HepG2 (cell line): ENCODE measurements around the gene AUTS2. TPM values are rescaled to one million over a fixed set of nuclear protein-coding genes. Genes with fewer than 3 reads are reported as not detected.

Experiments
- ATAC-seq: fragments of 200-7000 bp; cut with Tn5 transposase; 3 replicates; pipeline ENCODE4 v1.9.1; 2020; ENCODE audit warnings: mild to moderate bottlenecking, moderate library complexity
- BruUV-seq: library from RNA; stranded (reverse); fragments of 400-500 nt; replicated peaks from 2 replicates; lab custom pipeline; 2021; lab: Mats Ljungman, UMichigan
- CTCF ChIA-PET: fragments of 300-600 bp; formaldehyde crosslinking; extraction: SDS; loops from one replicate; lab custom pipeline; 2021; ENCODE audit warnings: low total read pairs, inconsistent platforms, low intra/inter-chr PET ratio; lab: Yijun Ruan, JAX
- POLR2A ChIA-PET: fragments of 350-600 bp; sonication (Branson Sonifier 250); formaldehyde crosslinking; loops from one replicate; lab custom pipeline; 2020; ENCODE audit warnings: antibody characterized with exemption, inconsistent platforms; lab: Yijun Ruan, JAX
- DNase-seq: peaks from one replicate; pipeline ENCODE4 v3.0.0-alpha.2; 2015; ENCODE audit warnings: low spot score
- FAIRE-seq: peaks from 3 replicates; lab custom pipeline; 2011; peaks lifted over from hg19 to GRCh38; lab: Jason Lieb, UNC
- H2AFZ ChIP-seq: one replicate; pipeline ENCODE4 v1.6.1; 2011; ENCODE audit warnings: low read length, inconsistent platforms
- H3K27ac ChIP-seq: fragments of 300-600 bp; 3 replicates; pipeline ENCODE4 v1.8.0; 2011; ENCODE audit warnings: mixed run types, mild to moderate bottlenecking, mixed read lengths, low read length, inconsistent platforms; ENCODE audit not compliant: insufficient read depth; ENCODE audit errors: extremely low read length
- H3K27me3 ChIP-seq, 2 experiments: fragments of 200-600 bp in 1 of 2; 2 replicates in 1 of 2; 3 replicates in 1 of 2; pipeline versions ENCODE4 v1.6.0 to v1.8.0; 2011; ENCODE audit warnings: low read length in 2 of 2, mild to moderate bottlenecking in 2 of 2, moderate library complexity in 2 of 2, inconsistent platforms in 1 of 2; ENCODE audit not compliant: insufficient read depth in 2 of 2, control insufficient read depth in 1 of 2
- H3K36me3 ChIP-seq, 2 experiments: fragments of 200-600 bp in 1 of 2; replicated peaks in 1 of 2; 2 replicates in 1 of 2; 3 replicates in 1 of 2; pipeline versions ENCODE4 v1.5.1 to v1.8.0; 2011; ENCODE audit warnings: low read length in 2 of 2, inconsistent platforms in 1 of 2; ENCODE audit not compliant: insufficient read depth in 2 of 2, control insufficient read depth in 1 of 2
- H3K4me1 ChIP-seq: 2 replicates; pipeline ENCODE4 v1.5.1; 2012; ENCODE audit warnings: low read length, inconsistent platforms; ENCODE audit not compliant: insufficient read depth
- H3K4me2 ChIP-seq: 2 replicates; pipeline ENCODE4 v1.6.0; 2011; ENCODE audit warnings: low read depth, low read length, inconsistent platforms
- H3K4me3 ChIP-seq, 3 experiments: fragments of 200-600 bp in 1 of 3; sonication (generic), shearing (Covaris generic) in 1 of 3; replicated peaks in 1 of 3; 2 replicates each; pipeline ENCODE4 v1.5.1; 2011 to 2016; ENCODE audit warnings: low read length in 3 of 3, inconsistent platforms in 2 of 3, low read depth in 2 of 3, mild to moderate bottlenecking in 2 of 3, control low read depth in 1 of 3, mixed read lengths in 1 of 3; ENCODE audit not compliant: insufficient read depth in 1 of 3
- H3K79me2 ChIP-seq: one replicate; pipeline ENCODE4 v1.6.1; 2011; ENCODE audit warnings: low read length, inconsistent platforms; ENCODE audit not compliant: insufficient read depth
- H3K9ac ChIP-seq: 2 replicates; pipeline ENCODE4 v1.6.0; 2011; ENCODE audit warnings: mild to moderate bottlenecking, low read depth, low read length, inconsistent platforms; ENCODE audit not compliant: insufficient read depth
- H3K9me3 ChIP-seq: 2 replicates; pipeline ENCODE4 v1.5.1; 2012; ENCODE audit warnings: mild to moderate bottlenecking, low read length
- H4K20me1 ChIP-seq: 2 replicates; pipeline ENCODE4 v1.6.0; 2011; ENCODE audit warnings: inconsistent platforms, mild to moderate bottlenecking, low read length, moderate library complexity; ENCODE audit not compliant: insufficient read depth
- ATF4 ChIP-seq, 2 experiments: fragments of 450-650 bp in 1 of 2; sonication (generic) in 1 of 2; formaldehyde crosslinking; IDR thresholded peaks; 2 replicates each; pipeline versions ENCODE4 v1.5.0 to v1.8.0; 2020 to 2022; ENCODE audit warnings: mild to moderate bottlenecking in 1 of 2, missing genetic modification reagents in 1 of 2
- CHD2 ChIP-seq: IDR thresholded peaks from 2 replicates; pipeline ENCODE4 v1.6.1; 2011; ENCODE audit warnings: low read depth, low read length, improper control_type of control experiment
- MAFF ChIP-seq: IDR thresholded peaks from 2 replicates; pipeline ENCODE4 v1.6.1; 2011; ENCODE audit warnings: low read depth, low read length, improper control_type of control experiment
- MAFK ChIP-seq, 2 experiments: IDR thresholded peaks in 1 of 2; conservative IDR thresholded peaks in 1 of 2; 2 replicates each; pipeline ENCODE4 v1.6.1; 2011; ENCODE audit warnings: improper control_type of control experiment in 2 of 2, low read length in 2 of 2
- PITX1 ChIP-seq: sonication (generic); formaldehyde crosslinking; IDR thresholded peaks from 2 replicates; pipeline ENCODE4 v1.5.1; 2020; ENCODE audit warnings: mild to moderate bottlenecking, missing genetic modification reagents
- REL ChIP-seq: sonication (generic); formaldehyde crosslinking; conservative IDR thresholded peaks from 2 replicates; pipeline ENCODE4 v1.8.0; 2022; ENCODE audit warnings: mild to moderate bottlenecking, missing genetic modification reagents, moderate library complexity
- TERF1 ChIP-seq: sonication (generic); formaldehyde crosslinking; IDR thresholded peaks from 2 replicates; pipeline ENCODE4 v1.8.0; 2022; ENCODE audit warnings: mild to moderate bottlenecking, missing genetic modification reagents, moderate library complexity
- ZMAT3 ChIP-seq: sonication (generic); formaldehyde crosslinking; conservative IDR thresholded peaks from 2 replicates; pipeline ENCODE4 v1.7.0; 2021; ENCODE audit warnings: missing genetic modification reagents
- ZNF232 ChIP-seq: sonication (generic); formaldehyde crosslinking; IDR thresholded peaks from 2 replicates; pipeline ENCODE4 v1.4.0; 2020; ENCODE audit warnings: missing genetic modification reagents, borderline replicate concordance
- ZNF251 ChIP-seq: sonication (generic); formaldehyde crosslinking; IDR thresholded peaks from 2 replicates; pipeline ENCODE4 v1.9.0; 2021; ENCODE audit warnings: mild to moderate bottlenecking, missing genetic modification reagents
- ZNF335 ChIP-seq: sonication (generic); formaldehyde crosslinking; IDR thresholded peaks from 2 replicates; pipeline ENCODE4 v1.4.0; 2020; ENCODE audit warnings: missing genetic modification reagents
- ZNF605 ChIP-seq: sonication (generic); formaldehyde crosslinking; IDR thresholded peaks from 2 replicates; pipeline ENCODE4 v1.8.0; 2022; ENCODE audit warnings: mild to moderate bottlenecking, missing genetic modification reagents
- ZNF788 ChIP-seq: sonication (generic); formaldehyde crosslinking; IDR thresholded peaks from 2 replicates; pipeline ENCODE4 v1.5.0; 2020; ENCODE audit warnings: mild to moderate bottlenecking, missing genetic modification reagents, borderline replicate concordance
- whole genome bisulfite sequencing: methylation state at CpG from one replicate; pipeline ENCODE4 v1.1.6; 2017; ENCODE audit warnings: low lambda C conversion rate; 5-methylcytosine and 5-hydroxymethylcytosine counted together
- in situ Hi-C: cut with HindIII; loops from 2 replicates; pipeline ENCODE4 v1.10.0; 2017; ENCODE audit warnings: low pct_unique_long_range_greater_than_20kb; ENCODE audit not compliant: extremely low pct_ligation_motif_present
- intact Hi-C: fragments of 100-400 bp; cut with micrococcal nuclease; formaldehyde crosslinking; loops from one replicate; pipeline ENCODE4 v1.10.0; 2022; ENCODE audit not compliant: unreplicated experiment
- polyA plus RNA-seq, 8 experiments: library from polyadenylated mRNA; depleted of rRNA in 3 of 8; stranded (reverse) in 7 of 8; unstranded in 1 of 8; fragments of >200 nt; fragmentation: Illumina TruSeq in 4 of 8; extraction: Trizol in 4 of 8; gene quantifications; 2 replicates each; pipeline versions ENCODE4 v1.2.1 to v1.2.3, GENCODE V29; 2011 to 2016; ENCODE audit warnings: low read depth in 4 of 8, missing spikeins in 1 of 8, mixed read lengths in 1 of 8; ENCODE audit not compliant: insufficient read depth in 1 of 8
- total RNA-seq, 5 experiments: library from RNA; depleted of rRNA; stranded (reverse); fragments of >200 nt; fragmentation: Illumina TruSeq; extraction: Trizol; gene quantifications; 2 replicates each; pipeline ENCODE4 v1.2.3, GENCODE V29; 2016; ENCODE audit warnings: low read depth in 1 of 5
- TF ChIP-seq, protein P1 (sequence below): sonication (generic); formaldehyde crosslinking; IDR thresholded peaks from 2 replicates; pipeline ENCODE4 v1.9.0; 2022; ENCODE audit warnings: low read depth, missing genetic modification reagents
- TF ChIP-seq, protein P2 (sequence below): sonication (generic); formaldehyde crosslinking; IDR thresholded peaks from 2 replicates; pipeline ENCODE4 v1.8.0; 2022; ENCODE audit warnings: missing genetic modification reagents, mild to moderate bottlenecking, borderline replicate concordance

Gene AUTS2
- total and polyA plus RNA-seq, 2 of the 13 experiments (the other 11 are each of a cell fraction or from before 2014, with no cell fraction given), result 0.38 TPM; not detected in 1

DNA sequence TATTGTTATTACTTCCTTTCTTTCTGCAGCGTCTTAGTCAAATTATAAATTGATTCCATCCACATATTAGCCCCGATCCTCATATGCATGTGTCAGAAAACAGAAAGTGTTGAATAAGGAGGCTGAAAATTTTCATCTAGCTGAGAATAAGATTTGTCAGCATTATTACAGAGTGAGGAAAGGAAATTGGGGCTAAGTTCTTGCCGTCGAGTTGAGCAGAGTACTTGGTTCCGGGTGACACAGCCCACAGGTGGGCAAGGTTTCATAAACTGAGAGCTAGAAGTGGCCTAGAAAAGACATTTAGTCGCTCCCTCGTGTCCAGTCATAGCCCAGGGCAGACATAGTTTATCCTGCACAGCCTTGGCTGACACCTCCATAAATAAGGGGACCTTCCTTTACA lies 1072.0 kb downstream of the AUTS2 start:
- in situ Hi-C loops, result no loop called here

GRCh38 chr7:70673778-70674570 lies 1075.7 kb downstream of the AUTS2 start:
- no TSS peak for BruUV-seq
- TF ChIP-seq ZNF605 (no peak), ZMAT3 (CRISPR knock-in tag) (no peak), ZNF788 (CRISPR knock-in tag) (no peak), CHD2 (no peak), ZNF232 (CRISPR knock-in tag) (no peak), TERF1 (CRISPR knock-in tag) (no peak), ATF4 (CRISPR knock-in tag; IDR thresholded peaks at IDR 0.05) (no peak), ZNF335 (no peak)
- TF ChIP-seq, protein P1, sequence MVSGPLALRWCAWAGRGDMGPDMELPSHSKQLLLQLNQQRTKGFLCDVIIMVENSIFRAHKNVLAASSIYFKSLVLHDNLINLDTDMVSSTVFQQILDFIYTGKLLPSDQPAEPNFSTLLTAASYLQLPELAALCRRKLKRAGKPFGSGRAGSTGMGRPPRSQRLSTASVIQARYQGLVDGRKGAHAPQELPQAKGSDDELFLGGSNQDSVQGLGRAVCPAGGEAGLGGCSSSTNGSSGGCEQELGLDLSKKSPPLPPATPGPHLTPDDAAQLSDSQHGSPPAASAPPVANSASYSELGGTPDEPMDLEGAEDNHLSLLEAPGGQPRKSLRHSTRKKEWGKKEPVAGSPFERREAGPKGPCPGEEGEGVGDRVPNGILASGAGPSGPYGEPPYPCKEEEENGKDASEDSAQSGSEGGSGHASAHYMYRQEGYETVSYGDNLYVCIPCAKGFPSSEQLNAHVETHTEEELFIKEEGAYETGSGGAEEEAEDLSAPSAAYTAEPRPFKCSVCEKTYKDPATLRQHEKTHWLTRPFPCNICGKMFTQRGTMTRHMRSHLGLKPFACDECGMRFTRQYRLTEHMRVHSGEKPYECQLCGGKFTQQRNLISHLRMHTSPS (CRISPR knock-in tag), result no peak

More for the DNA sequence above, 1072.0 kb downstream of the AUTS2 start:
- 35% methylated on average over 7 of the region's 7 CpGs for WGBS
- ChIA-PET CTCF (no interaction called here), POLR2A (no interaction called here)
- DNase-seq, result no peak
- no peak overlapping the region for H3K4me2 ChIP-seq
- no peak overlapping the region for H3K27ac ChIP-seq
- H3K27me3 ChIP-seq, result no peaks in the 10 kb centered on the region
- no peak overlapping the region for H2AFZ ChIP-seq
- intact Hi-C loops, result no loop called here
- FAIRE-seq, result no peak
- no peaks in the 10 kb centered on the region for H3K36me3 ChIP-seq
- no peaks in the 10 kb centered on the region for H3K9me3 ChIP-seq
- no peak for ATAC-seq
- no TSS peak for BruUV-seq
- no peak overlapping the region for H3K9ac ChIP-seq
- no peaks in the 10 kb centered on the region for H3K79me2 ChIP-seq
- no peaks in the 10 kb centered on the region for H3K4me1 ChIP-seq
- no peaks in the 10 kb centered on the region for H4K20me1 ChIP-seq
- H3K4me3 ChIP-seq, result no peak overlapping the region
- TF ChIP-seq REL (CRISPR knock-in tag), result no peak
- TF ChIP-seq MAFF, result peak; percentile 43; the same call in 1 of the 2 replicates
- TF ChIP-seq, protein P2, sequence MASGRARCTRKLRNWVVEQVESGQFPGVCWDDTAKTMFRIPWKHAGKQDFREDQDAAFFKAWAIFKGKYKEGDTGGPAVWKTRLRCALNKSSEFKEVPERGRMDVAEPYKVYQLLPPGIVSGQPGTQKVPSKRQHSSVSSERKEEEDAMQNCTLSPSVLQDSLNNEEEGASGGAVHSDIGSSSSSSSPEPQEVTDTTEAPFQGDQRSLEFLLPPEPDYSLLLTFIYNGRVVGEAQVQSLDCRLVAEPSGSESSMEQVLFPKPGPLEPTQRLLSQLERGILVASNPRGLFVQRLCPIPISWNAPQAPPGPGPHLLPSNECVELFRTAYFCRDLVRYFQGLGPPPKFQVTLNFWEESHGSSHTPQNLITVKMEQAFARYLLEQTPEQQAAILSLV (CRISPR knock-in tag), result no peak
- no peak for TF ChIP-seq ZNF251
- no peak for TF ChIP-seq PITX1 (CRISPR knock-in tag)
- TF ChIP-seq MAFK (conservative IDR thresholded peaks at IDR 0.05 in 1 of 2, IDR thresholded peaks at IDR 0.05 in 1 of 2; ENCODE audit: low read length in 2 of 2), result peak; percentile 35 to 50; a peak in 3 of 4 replicates

More at GRCh38 chr7:70673778-70674570, 1075.7 kb downstream of the AUTS2 start:
- Histone ChIP-seq H4K20me1 (no peaks in the 10 kb centered on the region), H3K79me2 (no peaks in the 10 kb centered on the region), H3K4me2 (no peak overlapping the region), H3K4me3 (no peak overlapping the region), H2AFZ (no peak overlapping the region), H3K9ac (no peak overlapping the region), H3K36me3 (no peaks in the 10 kb centered on the region), H3K9me3 (no peaks in the 10 kb centered on the region), H3K27ac (no peak overlapping the region), H3K27me3 (no peaks in the 10 kb centered on the region), H3K4me1 (no peaks in the 10 kb centered on the region)
- POLR2A ChIA-PET, result no interaction called here
- in situ Hi-C loops, result no loop called here
- CTCF ChIA-PET, result no interaction called here
- intact Hi-C loops, result no loop called here
- DNase-seq (no peak), ATAC-seq (no peak), FAIRE-seq (no peak)
- WGBS, result 52% methylated on average over 10 of the region's 11 CpGs
